Renal cortical epithelial cell (primary cell): ENCODE data around the gene MPP7. TPM values are rescaled to one million over a fixed set of nuclear protein-coding genes. Genes with fewer than 3 reads are reported as not detected.

ENCODE experiments used
- DNase-seq: peaks from one replicate; pipeline ENCODE4 v3.0.0-alpha.2; 2011; ENCODE audit warnings: low read depth
- total RNA-seq: library from RNA; depleted of rRNA; stranded (reverse); fragments of >200 nt; gene quantifications from 2 replicates; pipeline ENCODE4 v1.2.3, GENCODE V29; 2014

The MPP7 gene
- total RNA-seq, 1 donor from 2014 or later: 1.6 TPM

- DNase-seq: no peak
These were observed 36.2 kb downstream of the MPP7 start for GRCh38 chr10:28266449-28267224.

- no peak for DNase-seq
These were observed 39.6 kb downstream of the MPP7 start for GRCh38 chr10:28263136-28263857.

- peak; percentile 12 for DNase-seq
These were observed 46.1 kb downstream of the MPP7 start for GRCh38 chr10:28256776-28257175.

- peak; percentile 20 for DNase-seq
These were observed 48.4 kb downstream of the MPP7 start for GRCh38 chr10:28254290-28254985.

- DNase-seq: no peak
These were observed 49.6 kb downstream of the MPP7 start for GRCh38 chr10:28253169-28253785.

Other genes starting within 250 kb of the MPP7 start
- gene WAC, start 230.1 kb upstream of the MPP7 start, total RNA-seq: 46.5 and 92.2 TPM in 2 replicates